Measurements from ENCODE around the gene ADAMTS19.
"Not testable (repeated sequence)": the region's sequence is repeated elsewhere in the genome, so short reads cannot be mapped to it uniquely, and the experiment has no call there.

ADAMTS19 gene

DNA sequence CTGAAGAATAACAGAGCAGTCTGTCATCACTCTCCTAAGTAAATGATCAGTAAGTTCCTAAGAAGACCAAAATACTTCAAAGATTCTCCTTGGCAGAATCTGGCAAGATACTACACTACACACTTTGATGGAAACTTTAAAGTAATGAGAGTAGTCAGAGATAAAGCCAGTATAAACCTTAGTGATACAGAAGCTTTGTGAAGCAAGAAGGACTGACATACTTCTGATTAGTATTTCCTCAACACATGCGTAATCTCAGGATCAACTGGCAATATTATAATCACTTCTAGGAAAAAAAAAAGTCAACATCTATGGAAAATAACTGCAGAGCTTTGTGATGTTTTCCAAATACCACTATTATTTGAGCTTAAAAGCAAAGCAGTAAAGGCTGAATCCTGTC lies 34.0 kb upstream of the ADAMTS19 start:
- H3K4me3 ChIP-seq (replicated peaks; ENCODE audit: low read depth, low read length): no peak overlapping the region
- DNase-seq (ENCODE audit: low read depth): no peak
- TF ChIP-seq, protein P1, sequence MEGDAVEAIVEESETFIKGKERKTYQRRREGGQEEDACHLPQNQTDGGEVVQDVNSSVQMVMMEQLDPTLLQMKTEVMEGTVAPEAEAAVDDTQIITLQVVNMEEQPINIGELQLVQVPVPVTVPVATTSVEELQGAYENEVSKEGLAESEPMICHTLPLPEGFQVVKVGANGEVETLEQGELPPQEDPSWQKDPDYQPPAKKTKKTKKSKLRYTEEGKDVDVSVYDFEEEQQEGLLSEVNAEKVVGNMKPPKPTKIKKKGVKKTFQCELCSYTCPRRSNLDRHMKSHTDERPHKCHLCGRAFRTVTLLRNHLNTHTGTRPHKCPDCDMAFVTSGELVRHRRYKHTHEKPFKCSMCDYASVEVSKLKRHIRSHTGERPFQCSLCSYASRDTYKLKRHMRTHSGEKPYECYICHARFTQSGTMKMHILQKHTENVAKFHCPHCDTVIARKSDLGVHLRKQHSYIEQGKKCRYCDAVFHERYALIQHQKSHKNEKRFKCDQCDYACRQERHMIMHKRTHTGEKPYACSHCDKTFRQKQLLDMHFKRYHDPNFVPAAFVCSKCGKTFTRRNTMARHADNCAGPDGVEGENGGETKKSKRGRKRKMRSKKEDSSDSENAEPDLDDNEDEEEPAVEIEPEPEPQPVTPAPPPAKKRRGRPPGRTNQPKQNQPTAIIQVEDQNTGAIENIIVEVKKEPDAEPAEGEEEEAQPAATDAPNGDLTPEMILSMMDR (IDR thresholded peaks at IDR 0.05; ENCODE audit: low read length, missing control alignments): no peak

DNA sequence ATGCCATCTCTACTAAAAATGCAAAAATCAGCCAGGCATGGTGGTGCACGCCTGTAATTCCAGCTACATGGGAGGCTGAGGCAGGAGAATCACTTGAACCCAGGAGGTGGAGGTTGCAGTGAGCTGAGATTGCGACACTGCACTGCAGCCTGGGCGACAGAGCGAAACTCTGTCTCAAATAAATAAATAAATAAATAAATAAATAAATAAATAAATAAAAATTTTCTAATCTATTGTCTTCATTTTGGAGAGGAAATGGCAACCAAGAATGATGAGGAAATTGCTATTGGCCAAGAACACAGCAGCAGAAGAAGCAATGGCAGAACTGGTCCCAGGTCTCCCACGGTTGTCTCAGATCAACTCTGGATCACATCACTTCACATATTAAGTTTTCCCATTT lies 31.5 kb upstream of the ADAMTS19 start:
- not testable (repeated sequence) for H3K4me3 ChIP-seq (replicated peaks; ENCODE audit: low read depth, low read length); DNase-seq (ENCODE audit: low read depth)

DNA sequence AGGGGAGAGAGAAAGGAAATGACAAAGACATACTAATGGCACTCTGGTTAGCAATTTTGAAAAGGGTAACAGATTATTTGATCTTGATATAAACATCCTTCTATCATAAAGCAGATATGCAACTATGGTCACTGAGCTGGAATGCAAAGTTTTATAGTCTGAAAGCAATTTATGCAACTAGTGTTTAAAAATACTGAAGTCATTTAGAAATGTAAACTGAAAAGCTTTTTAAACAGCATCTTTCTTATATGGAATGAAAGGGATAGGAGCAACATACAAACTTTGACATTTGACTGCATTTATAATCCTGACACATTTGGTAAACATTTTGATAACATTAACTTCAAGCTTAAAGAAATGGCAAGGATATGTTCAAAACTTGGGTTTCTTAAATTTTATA lies 28.7 kb upstream of the ADAMTS19 start:
- H3K4me3 ChIP-seq (replicated peaks; ENCODE audit: low read depth, low read length): no peak overlapping the region
- TF ChIP-seq, protein P1 (IDR thresholded peaks at IDR 0.05; ENCODE audit: low read length, missing control alignments): no peak
- no peak for DNase-seq (ENCODE audit: low read depth)

DNA sequence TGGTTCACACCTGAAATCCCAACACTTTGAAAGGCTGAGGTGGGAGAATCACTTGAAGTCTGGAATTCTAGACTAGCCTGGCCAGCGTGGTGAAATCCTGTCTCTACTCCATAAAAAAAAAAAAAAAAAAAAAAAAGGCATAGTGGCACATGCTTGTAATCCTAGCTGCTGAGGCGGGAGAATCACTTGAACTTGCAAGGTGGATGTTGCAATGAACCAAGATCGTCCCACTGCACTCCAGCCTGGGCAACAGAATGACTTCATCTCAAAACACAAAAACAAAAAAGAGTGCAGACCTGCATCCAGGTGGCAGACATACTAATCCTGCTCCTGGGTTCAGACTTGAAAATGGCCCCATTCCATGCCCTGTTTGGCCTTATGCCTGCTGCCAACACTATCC lies 21.8 kb upstream of the ADAMTS19 start:
- TF ChIP-seq, protein P1 (IDR thresholded peaks at IDR 0.05; ENCODE audit: low read length, missing control alignments): no peak
- no peak for DNase-seq (ENCODE audit: low read depth)
- no peak overlapping the region for H3K4me3 ChIP-seq (replicated peaks; ENCODE audit: low read depth, low read length)

DNA sequence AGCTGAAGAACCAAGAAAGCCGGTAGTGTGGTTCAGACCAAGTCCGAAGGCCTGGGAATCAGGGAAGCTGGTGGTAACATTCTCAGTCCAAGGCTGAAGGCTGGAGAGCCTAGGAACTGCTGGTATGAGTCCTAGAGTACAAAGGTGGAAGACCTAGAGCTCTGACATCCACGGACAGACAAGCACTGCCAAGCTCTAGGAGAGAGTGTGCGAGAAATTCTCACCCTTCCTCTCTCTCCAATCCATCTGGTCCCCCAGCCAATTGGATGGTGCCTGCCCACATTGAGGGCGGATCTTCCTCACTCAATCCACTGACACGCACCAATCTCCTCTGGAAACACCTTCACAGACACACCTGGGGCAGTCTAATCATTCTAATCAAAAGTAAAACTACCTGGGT lies 19.7 kb upstream of the ADAMTS19 start:
- DNase-seq (ENCODE audit: low read depth): no peak
- H3K4me3 ChIP-seq (replicated peaks; ENCODE audit: low read depth, low read length): no peak overlapping the region
- TF ChIP-seq, protein P1 (IDR thresholded peaks at IDR 0.05; ENCODE audit: low read length, missing control alignments): no peak

DNA sequence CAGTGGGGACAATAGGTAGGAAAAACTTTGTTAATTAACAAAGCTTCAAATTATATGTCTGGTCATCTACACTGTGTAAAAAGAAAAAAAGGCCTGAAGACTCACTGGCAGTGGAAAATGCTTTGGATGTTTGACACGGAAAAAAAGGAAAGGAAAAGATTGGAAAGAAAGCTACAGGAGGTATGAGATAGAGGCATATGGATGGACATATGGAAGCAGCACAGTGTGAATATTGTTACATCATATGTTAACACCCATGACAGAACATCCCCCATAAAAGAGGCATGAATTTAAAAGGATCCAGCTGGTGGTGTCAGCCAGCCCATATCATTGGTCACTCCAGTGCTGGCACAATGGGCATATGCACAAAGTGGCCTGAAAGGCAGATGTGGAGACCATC lies 19.0 kb upstream of the ADAMTS19 start:
- TF ChIP-seq, protein P1 (IDR thresholded peaks at IDR 0.05; ENCODE audit: low read length, missing control alignments): no peak
- no peak overlapping the region for H3K4me3 ChIP-seq (replicated peaks; ENCODE audit: low read depth, low read length)
- DNase-seq (ENCODE audit: low read depth): no peak

DNA sequence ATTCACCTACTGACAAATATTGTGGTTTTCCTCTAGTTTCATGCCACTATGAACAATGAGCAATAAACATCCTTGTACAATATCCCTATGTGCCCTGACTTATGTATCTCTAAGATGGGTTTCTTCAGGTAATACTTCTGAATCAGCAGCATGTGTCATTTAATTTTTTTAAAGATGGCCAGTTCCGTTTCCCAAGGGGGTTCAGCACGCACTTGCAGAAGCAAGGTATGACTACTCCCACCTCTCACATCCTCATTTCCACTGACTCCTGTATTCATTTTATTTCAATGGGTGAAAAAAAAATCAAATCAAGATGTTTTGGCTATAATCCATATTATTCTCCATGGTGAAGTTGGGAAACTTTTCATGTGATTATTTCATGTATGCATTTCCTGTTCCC lies 14.7 kb upstream of the ADAMTS19 start:
- peak; percentile 6 for DNase-seq (ENCODE audit: low read depth)
- no peak overlapping the region for H3K4me3 ChIP-seq (replicated peaks; ENCODE audit: low read depth, low read length)
- TF ChIP-seq, protein P1 (IDR thresholded peaks at IDR 0.05; ENCODE audit: low read length, missing control alignments): no peak

DNA sequence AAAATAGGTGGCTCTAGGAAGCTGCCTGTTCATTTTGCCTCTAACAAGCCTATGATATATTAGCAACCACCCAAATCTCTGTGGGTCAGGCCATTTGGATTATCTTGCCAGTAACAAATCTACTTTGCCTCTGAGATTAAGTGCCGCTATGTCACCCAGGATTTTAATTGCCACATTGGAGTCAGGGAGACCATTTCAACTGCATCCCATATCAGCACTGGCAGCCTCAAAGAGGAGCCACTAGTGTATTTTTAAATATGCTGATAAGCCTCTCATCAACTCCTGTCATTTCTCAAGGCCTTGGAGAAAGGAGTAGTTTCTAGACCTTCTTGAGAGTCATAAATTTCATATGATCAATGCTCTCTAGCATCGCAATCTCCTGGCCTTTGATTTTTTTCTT lies 12.1 kb upstream of the ADAMTS19 start:
- TF ChIP-seq, protein P1 (IDR thresholded peaks at IDR 0.05; ENCODE audit: low read length, missing control alignments): no peak
- H3K4me3 ChIP-seq (replicated peaks; ENCODE audit: low read depth, low read length): no peak overlapping the region
- DNase-seq (ENCODE audit: low read depth): no peak
